ENCODE data around the gene NTHL1. TPM values are rescaled to one million over a fixed set of nuclear protein-coding genes. Genes with fewer than 3 reads are reported as not detected.

NTHL1 gene
- total and polyA plus RNA-seq, 2 of the 8 experiments (the other 6 are each of a cell fraction or from before 2014, with no cell fraction given): 70.9 to 150 TPM

GRCh38 chr16:2078691-2079090 lies 31.1 kb upstream of the NTHL1 start:
- Histone ChIP-seq H3K56ac (replicated peaks; ENCODE audit: insufficient read length, low read depth, low read length) (no peak overlapping the region), H2BK5ac (ENCODE audit: low read depth, low read length) (no peak overlapping the region), H2BK12ac (ENCODE audit: low read depth, low read length) (no peak overlapping the region), H2AFZ (ENCODE audit: low read length) (no peak overlapping the region), H4K8ac (ENCODE audit: extremely low read depth, insufficient read depth, low read length) (no peak overlapping the region; the same call in none of the 2 replicates), H3K27me3 (replicated peaks in 1 of 4; ENCODE audit: control insufficient read depth in 3 of 4, extremely low read depth in 1 of 4, insufficient read depth in 3 of 4, low read length in 3 of 4) (no peaks in the 10 kb centered on the region), H3K9ac (replicated peaks in 1 of 4; ENCODE audit: extremely low read depth in 1 of 4, low read depth in 3 of 4, low read length in 3 of 4) (no peak overlapping the region; a peak in 1 of 7 replicates), H4K91ac (replicated peaks; ENCODE audit: insufficient read length, low read length) (no peak overlapping the region), H3K23ac (ENCODE audit: insufficient read length) (no peak overlapping the region), H3K4me1 (replicated peaks in 1 of 4; ENCODE audit: control insufficient read depth in 3 of 4, insufficient read depth in 4 of 4, low read length in 3 of 4) (no peaks in the 10 kb centered on the region), H3K9me3 (ENCODE audit: insufficient read depth in 2 of 2, low read depth in 1 of 2, low read length in 1 of 2) (no peaks in the 10 kb centered on the region), H3K23me2 (ENCODE audit: low read depth, low read length) (no peaks in the 10 kb centered on the region), H3K4me3 (ENCODE audit: extremely low read depth in 1 of 4, insufficient read depth in 2 of 4, low read depth in 3 of 4, low read length in 4 of 4) (no peak overlapping the region), H3K4ac (replicated peaks; ENCODE audit: insufficient read length, low read depth, low read length) (no peak overlapping the region), H2BK20ac (ENCODE audit: low read length) (no peak overlapping the region), H3K79me2 (ENCODE audit: control insufficient read depth in 1 of 2, insufficient read depth in 2 of 2, low read length in 2 of 2) (no peaks in the 10 kb centered on the region), H3K36me3 (ENCODE audit: control insufficient read depth in 2 of 4, insufficient read depth in 4 of 4, low read length in 3 of 4) (peaks cover 0 to 26% (median 2%) of the 10 kb centered on the region in 4 experiments; a peak in 5 of 8 replicates), H3K18ac (ENCODE audit: extremely low read depth, low read length) (no peak overlapping the region), H3K14ac (ENCODE audit: insufficient read length) (no peak overlapping the region), H3K27ac (ENCODE audit: low read depth, low read length) (no peak overlapping the region), H3K4me2 (ENCODE audit: insufficient read depth in 1 of 2, low read depth in 2 of 2, low read length in 2 of 2) (no peak overlapping the region), H4K5ac (ENCODE audit: insufficient read length, low read depth, low read length) (no peak overlapping the region), H2BK15ac (ENCODE audit: low read length) (no peak overlapping the region), H2BK120ac (replicated peaks; ENCODE audit: low read depth, low read length) (no peak overlapping the region), H3K79me1 (ENCODE audit: low read depth, low read length) (no peaks in the 10 kb centered on the region), H2AK5ac (ENCODE audit: low read depth, low read length) (no peak overlapping the region), H4K20me1 (replicated peaks in 1 of 2; ENCODE audit: control insufficient read depth in 1 of 2, insufficient read depth in 2 of 2, low read length in 2 of 2) (peaks cover 4 to 5% of the 10 kb centered on the region in 2 experiments)
- CTCF ChIA-PET (ENCODE audit: partially characterized antibody): interaction anchor here (0.9 to 4.4 kb wide), 8 partner anchors 12 to 74 kb away, joined by 3 to 25 read pairs (median 6); partner anchors contain the start of genes NPW, NTHL1 and TSC2
- FAIRE-seq (no peak), DNase-seq (ENCODE audit: low read depth in 1 of 2, low spot score in 2 of 2) (no peak)
- POLR2A ChIA-PET (ENCODE audit: partially characterized antibody): interaction anchor here (0.6 to 8.8 kb wide), 10 partner anchors 12 to 402 kb away, joined by 3 to 50 read pairs (median 4); partner anchors contain the start of genes NTHL1, RPS2, TBL3 and TSC2
- 94% methylated on average over 23 of the region's 23 CpGs; no CpG with 5 or more reads in 1 of the 2 experiments for WGBS, 2 experiments (ENCODE audit: extremely low coverage in 1 of 2, insufficient coverage in 1 of 2, insufficient read length in 1 of 2, insufficient replicate concordance in 2 of 2, low coverage in 1 of 2, low lambda C conversion rate in 2 of 2, missing lambda C conversion rate in 1 of 2)
- no peak for TF ChIP-seq EZH2 (IDR thresholded peaks at IDR 0.05; ENCODE audit: low read depth, low read length, severe bottlenecking)
- no peak for TF ChIP-seq RXRA (IDR thresholded peaks at IDR 0.05; ENCODE audit: insufficient read depth, low read depth, low read length)
- no peak for TF ChIP-seq NANOG (IDR thresholded peaks at IDR 0.05; ENCODE audit: insufficient read depth, low read depth, low read length, poor library complexity, severe bottlenecking)
- no peak for TF ChIP-seq KDM1A (IDR thresholded peaks at IDR 0.05; ENCODE audit: borderline replicate concordance, low read length)
- no peak for TF ChIP-seq MAX (IDR thresholded peaks at IDR 0.05)
- TF ChIP-seq SIX5 (IDR thresholded peaks at IDR 0.05; ENCODE audit: low read depth, low read length): no peak
- no peak for TF ChIP-seq TEAD4 (IDR thresholded peaks at IDR 0.05; ENCODE audit: low read depth, low read length)
- no peak for TF ChIP-seq RBBP5 (IDR thresholded peaks at IDR 0.05; ENCODE audit: borderline replicate concordance, low read depth, low read length)
- TF ChIP-seq TCF12 (IDR thresholded peaks at IDR 0.05; ENCODE audit: low read depth, low read length): no peak
- TF ChIP-seq, protein P1, sequence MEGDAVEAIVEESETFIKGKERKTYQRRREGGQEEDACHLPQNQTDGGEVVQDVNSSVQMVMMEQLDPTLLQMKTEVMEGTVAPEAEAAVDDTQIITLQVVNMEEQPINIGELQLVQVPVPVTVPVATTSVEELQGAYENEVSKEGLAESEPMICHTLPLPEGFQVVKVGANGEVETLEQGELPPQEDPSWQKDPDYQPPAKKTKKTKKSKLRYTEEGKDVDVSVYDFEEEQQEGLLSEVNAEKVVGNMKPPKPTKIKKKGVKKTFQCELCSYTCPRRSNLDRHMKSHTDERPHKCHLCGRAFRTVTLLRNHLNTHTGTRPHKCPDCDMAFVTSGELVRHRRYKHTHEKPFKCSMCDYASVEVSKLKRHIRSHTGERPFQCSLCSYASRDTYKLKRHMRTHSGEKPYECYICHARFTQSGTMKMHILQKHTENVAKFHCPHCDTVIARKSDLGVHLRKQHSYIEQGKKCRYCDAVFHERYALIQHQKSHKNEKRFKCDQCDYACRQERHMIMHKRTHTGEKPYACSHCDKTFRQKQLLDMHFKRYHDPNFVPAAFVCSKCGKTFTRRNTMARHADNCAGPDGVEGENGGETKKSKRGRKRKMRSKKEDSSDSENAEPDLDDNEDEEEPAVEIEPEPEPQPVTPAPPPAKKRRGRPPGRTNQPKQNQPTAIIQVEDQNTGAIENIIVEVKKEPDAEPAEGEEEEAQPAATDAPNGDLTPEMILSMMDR (IDR thresholded peaks at IDR 0.05; ENCODE audit: control extremely low read depth in 1 of 3, insufficient read depth in 1 of 3, low read depth in 1 of 3, low read length in 3 of 3): no peak
- TF ChIP-seq ZNF274 (IDR thresholded peaks at IDR 0.05; ENCODE audit: borderline replicate concordance, extremely low read depth, low read length): no peak

Data from H1 (cell line).